H9 (cell line): ENCODE data around the gene SCN5A. TPM values are rescaled to one million over a fixed set of nuclear protein-coding genes. Genes with fewer than 3 reads are reported as not detected.
A peak's percentile ranks its signal among the peaks of the same experiment; 100 is the strongest.

ENCODE experiments used
- DNase-seq: peaks from one replicate; pipeline ENCODE4 v3.0.0-alpha.2; 2017
- H2AFZ ChIP-seq: one replicate; pipeline ENCODE4 v1.6.1; 2013; ENCODE audit warnings: mild to moderate bottlenecking, low read length, control low read depth, moderate library complexity
- H2AK5ac ChIP-seq: 2 replicates; pipeline ENCODE4 v1.6.1; 2013; ENCODE audit warnings: low read length, control low read depth, mixed read lengths; ENCODE audit not compliant: insufficient read length
- H2BK120ac ChIP-seq: one replicate; pipeline ENCODE4 v1.6.1; 2013; ENCODE audit warnings: low read depth, mild to moderate bottlenecking, low read length, control low read depth, inconsistent platforms; ENCODE audit not compliant: poor library complexity, severe bottlenecking
- H2BK12ac ChIP-seq: 2 replicates; pipeline ENCODE4 v1.6.1; 2013; ENCODE audit warnings: low read length, control low read depth, mixed read lengths, low read depth; ENCODE audit not compliant: insufficient read length
- H2BK15ac ChIP-seq: 2 replicates; pipeline ENCODE4 v1.6.1; 2013; ENCODE audit warnings: low read depth, low read length, control low read depth
- H2BK20ac ChIP-seq: one replicate; pipeline ENCODE4 v1.6.1; 2013; ENCODE audit warnings: low read depth, mild to moderate bottlenecking, low read length, control low read depth, inconsistent platforms; ENCODE audit not compliant: poor library complexity, severe bottlenecking
- H2BK5ac ChIP-seq: 2 replicates; pipeline ENCODE4 v1.6.1; 2013; ENCODE audit warnings: low read length, control low read depth, mixed read lengths; ENCODE audit not compliant: insufficient read length
- H3K14ac ChIP-seq: 2 replicates; pipeline ENCODE4 v1.6.1; 2013; ENCODE audit warnings: low read length, control low read depth; ENCODE audit not compliant: insufficient read depth
- H3K18ac ChIP-seq: 2 replicates; pipeline ENCODE4 v1.6.1; 2013; ENCODE audit warnings: low read depth, mild to moderate bottlenecking, mixed read lengths, low read length, control low read depth; ENCODE audit not compliant: insufficient read length
- H3K23ac ChIP-seq: 2 replicates; pipeline ENCODE4 v1.6.1; 2013; ENCODE audit warnings: low read length, control low read depth, mixed read lengths, low read depth; ENCODE audit not compliant: insufficient read length
- H3K23me2 ChIP-seq: 2 replicates; pipeline ENCODE4 v1.6.1; 2013; ENCODE audit warnings: low read depth, mild to moderate bottlenecking, mixed read lengths, low read length, control low read depth; ENCODE audit not compliant: insufficient read length, poor library complexity, severe bottlenecking
- H3K27ac ChIP-seq: 2 replicates; pipeline ENCODE4 v1.5.1; 2013; ENCODE audit warnings: low read length, control low read depth, mixed read lengths, low read depth; ENCODE audit not compliant: insufficient read length
- H3K27me3 ChIP-seq: 2 replicates; pipeline ENCODE4 v1.6.1; 2013; ENCODE audit warnings: low read length, control low read depth, inconsistent platforms; ENCODE audit not compliant: insufficient read depth
- H3K4ac ChIP-seq: 2 replicates; pipeline ENCODE4 v1.6.1; 2013; ENCODE audit warnings: low read depth, mild to moderate bottlenecking, control low read depth, inconsistent platforms, low read length, moderate library complexity
- H3K4me1 ChIP-seq: 2 replicates; pipeline ENCODE4 v1.6.1; 2013; ENCODE audit warnings: low read length, control low read depth, inconsistent platforms; ENCODE audit not compliant: insufficient read depth
- H3K4me2 ChIP-seq: 2 replicates; pipeline ENCODE4 v1.6.1; 2013; ENCODE audit warnings: low read length, control low read depth, mixed read lengths; ENCODE audit not compliant: insufficient read length, insufficient read depth
- H3K56ac ChIP-seq: 2 replicates; pipeline ENCODE4 v1.6.1; 2013; ENCODE audit warnings: low read depth, mild to moderate bottlenecking, mixed read lengths, low read length, control low read depth; ENCODE audit not compliant: insufficient read length
- H3K79me1 ChIP-seq: 2 replicates; pipeline ENCODE4 v1.6.1; 2013; ENCODE audit warnings: low read depth, mild to moderate bottlenecking, moderate library complexity, low read length, control low read depth, inconsistent platforms; ENCODE audit not compliant: insufficient read depth, poor library complexity, severe bottlenecking
- H3K79me2 ChIP-seq: 2 replicates; pipeline ENCODE4 v1.6.1; 2013; ENCODE audit warnings: low read length, control low read depth, inconsistent platforms; ENCODE audit not compliant: insufficient read depth
- H3K9ac ChIP-seq: 2 replicates; pipeline ENCODE4 v1.6.1; 2013; ENCODE audit warnings: low read length, control low read depth, mixed read lengths; ENCODE audit not compliant: insufficient read length; ENCODE audit errors: extremely low read depth
- H3K9me3 ChIP-seq: one replicate; pipeline ENCODE4 v1.6.1; 2013; ENCODE audit warnings: low read depth, low read length, inconsistent platforms; ENCODE audit not compliant: control insufficient read depth
- H3T11ph ChIP-seq: one replicate; pipeline ENCODE4 v1.6.1; 2013; ENCODE audit warnings: mild to moderate bottlenecking, low read length, control low read depth, inconsistent platforms
- H4K20me1 ChIP-seq: one replicate; pipeline ENCODE4 v1.6.1; 2013; ENCODE audit not compliant: control insufficient read depth, insufficient read length, insufficient read depth
- H4K5ac ChIP-seq: 2 replicates; pipeline ENCODE4 v1.6.1; 2013; ENCODE audit warnings: low read depth, mild to moderate bottlenecking, mixed read lengths, low read length, control low read depth; ENCODE audit not compliant: insufficient read length
- H4K8ac ChIP-seq: replicated peaks from 2 replicates; pipeline ENCODE4 v1.6.1; 2013; ENCODE audit warnings: low read length, control low read depth, mixed read lengths, low read depth; ENCODE audit not compliant: insufficient read length
- H4K91ac ChIP-seq: 2 replicates; pipeline ENCODE4 v1.6.1; 2013; ENCODE audit warnings: low read depth, mild to moderate bottlenecking, moderate library complexity, mixed read lengths, low read length, control low read depth; ENCODE audit not compliant: insufficient read length
- H3K27ac Mint-ChIP-seq, 3 experiments: 2 replicates in 2 of 3; 3 replicates in 1 of 3; pipeline ENCODE4 v1.8.0; 2020 to 2021; ENCODE audit warnings: mixed read lengths in 3 of 3, mild to moderate bottlenecking in 1 of 3, moderate library complexity in 1 of 3
- H3K27me3 Mint-ChIP-seq: 2 replicates; pipeline ENCODE4 v1.8.0; 2021; ENCODE audit warnings: low read depth, mild to moderate bottlenecking, moderate library complexity, mixed read lengths
- H3K36me3 Mint-ChIP-seq, 3 experiments: 2 replicates in 2 of 3; 3 replicates in 1 of 3; pipeline ENCODE4 v1.8.0; 2020 to 2021; ENCODE audit warnings: low read depth in 3 of 3, mixed read lengths in 3 of 3; ENCODE audit not compliant: insufficient read depth in 1 of 3
- H3K4me1 Mint-ChIP-seq, 2 experiments: 2 replicates each; pipeline ENCODE4 v1.8.0; 2020; ENCODE audit warnings: mixed read lengths in 2 of 2
- H3K4me3 Mint-ChIP-seq, 2 experiments: 2 replicates in 1 of 2; 3 replicates in 1 of 2; pipeline ENCODE4 v1.8.0; 2020 to 2021; ENCODE audit warnings: mild to moderate bottlenecking in 2 of 2, mixed read lengths in 2 of 2, moderate library complexity in 1 of 2
- H3K9me3 Mint-ChIP-seq, 2 experiments: 2 replicates in 1 of 2; 3 replicates in 1 of 2; pipeline ENCODE4 v1.8.0; 2020; ENCODE audit warnings: mild to moderate bottlenecking in 2 of 2, mixed read lengths in 2 of 2, moderate library complexity in 1 of 2
- CTCF ChIP-seq: fragments of 200-600 bp; sonication (generic); conservative IDR thresholded peaks from 3 replicates; pipeline ENCODE4 v1.8.0; 2021; ENCODE audit warnings: antibody characterized with exemption, mild to moderate bottlenecking
- WGBS: extraction: QIAGEN DNeasy Blood & Tissue Kit; methylation state at CpG from one replicate; pipeline ENCODE4 v1.1.7; 2013; ENCODE audit warnings: missing lambda C conversion rate, low lambda C conversion rate, mixed read lengths; ENCODE audit not compliant: insufficient read length; ENCODE audit errors: extremely low coverage; 5-methylcytosine and 5-hydroxymethylcytosine counted together
- total RNA-seq: library from RNA; stranded (reverse); gene quantifications from 2 replicates; pipeline ENCODE4 v1.2.1, GENCODE V29; 2021

Gene SCN5A
- total RNA-seq, 1 experiment from 2014 or later = 6.5 TPM

GRCh38 chr3:38578551-38578950 is 70.9 kb downstream of the SCN5A start:
- Histone ChIP-seq H4K5ac (no peak overlapping the region), H4K20me1 (no peaks in the 10 kb centered on the region), H3T11ph (no peak overlapping the region), H4K8ac (no peak overlapping the region), H3K27me3 (no peaks in the 10 kb centered on the region), H2BK15ac (no peak overlapping the region), H3K4ac (no peak overlapping the region), H3K23me2 (no peaks in the 10 kb centered on the region), H3K4me1 (no peaks in the 10 kb centered on the region; the same call in 1 of the 2 replicates), H2BK20ac (no peak overlapping the region), H2BK120ac (no peak overlapping the region), H2BK5ac (no peak overlapping the region), H2AFZ (no peak overlapping the region), H3K23ac (no peak overlapping the region), H2BK12ac (no peak overlapping the region), H3K14ac (no peak overlapping the region), H4K91ac (no peak overlapping the region), H3K9ac (no peak overlapping the region), H3K27ac (no peak overlapping the region), H3K56ac (no peak overlapping the region), H3K79me1 (no peaks in the 10 kb centered on the region), H3K9me3 (no peaks in the 10 kb centered on the region), H3K79me2 (no peaks in the 10 kb centered on the region), H3K18ac (no peak overlapping the region), H2AK5ac (no peak overlapping the region), H3K4me2 (no peak overlapping the region)
- Mint-ChIP-seq H3K36me3 (peaks cover 0 to 2% (median 0%) of the 10 kb centered on the region in 3 experiments; a peak in 3 of 7 replicates), H3K27me3 (peaks cover 2% of the 10 kb centered on the region; the same call in 1 of the 2 replicates), H3K9me3 (no peaks in the 10 kb centered on the region), H3K27ac (no peak overlapping the region; a peak in 1 of 7 replicates), H3K4me1 (peaks cover 13 to 21% of the 10 kb centered on the region in 2 experiments), H3K4me3 (no peak overlapping the region)
- TF ChIP-seq CTCF = no peak
- DNase-seq = peak; percentile 19
- WGBS = no CpG with 5 or more reads among the region's 9 CpGs
